Fibroblast of skin of right quadriceps (primary cell): ENCODE measurements around the gene HNRNPA3.
"Not testable (repeated sequence)": the region's sequence is repeated elsewhere in the genome, so short reads cannot be mapped to it uniquely, and the experiment has no call there.

Experiments used
- DNase-seq: peaks from one replicate; pipeline ENCODE4 v3.0.0-alpha.2; 2013

The HNRNPA3 gene

GRCh38 chr2:177188482-177189469 lies 23.8 kb upstream of the HNRNPA3 start:
- DNase-seq, result no peak

GRCh38 chr2:177190941-177191340 lies 21.7 kb upstream of the HNRNPA3 start:
- DNase-seq, result no peak

GRCh38 chr2:177192788-177193187 lies 19.8 kb upstream of the HNRNPA3 start:
- DNase-seq, result no peak

DNA sequence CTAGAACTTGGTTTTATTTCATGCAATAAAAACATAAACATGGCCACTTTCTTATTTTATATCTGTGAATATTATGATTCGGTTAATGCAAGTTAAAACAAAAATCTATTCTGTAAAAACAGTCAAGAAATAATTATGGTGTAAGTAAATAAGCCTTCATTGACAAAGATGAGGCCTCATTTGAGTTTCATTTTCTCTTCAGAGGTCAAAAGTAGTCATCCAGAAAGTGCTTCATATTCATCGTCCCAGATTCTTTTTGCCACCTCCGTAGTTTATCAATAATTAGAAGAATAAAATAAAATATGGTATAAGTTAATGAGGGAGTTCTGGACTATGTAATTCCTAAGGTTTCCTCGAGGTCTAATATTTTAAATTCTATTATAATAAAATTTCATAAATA lies 19.4 kb upstream of the HNRNPA3 start:
- no peak for DNase-seq

- DNase-seq, result no peak
Observed at GRCh38 chr2:177195194-177195593, 17.4 kb upstream of the HNRNPA3 start.

DNA sequence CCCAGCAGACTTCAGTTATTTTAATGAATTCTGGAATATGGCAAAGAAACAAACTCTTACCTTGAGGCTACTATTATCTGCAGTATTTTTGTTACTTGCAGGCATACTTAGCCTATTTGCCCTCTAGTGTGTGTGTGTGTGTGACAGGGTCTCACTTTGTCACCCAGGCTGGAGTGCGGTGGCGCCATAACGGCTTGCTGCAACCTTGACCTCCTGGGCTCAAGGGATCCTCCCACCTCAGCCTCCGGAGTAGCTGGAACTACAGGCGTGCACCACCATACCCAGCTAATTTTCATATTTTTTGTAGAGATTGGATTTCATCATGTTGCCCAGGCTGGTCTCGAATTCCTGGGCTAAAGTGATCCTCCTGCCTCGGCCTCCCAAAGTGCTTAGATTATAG lies 12.2 kb upstream of the HNRNPA3 start:
- DNase-seq, result not testable (repeated sequence)

- DNase-seq, result no peak
Observed at GRCh38 chr2:177201919-177202346, 10.7 kb upstream of the HNRNPA3 start.

- DNase-seq, result no peak
Observed at GRCh38 chr2:177204417-177204816, 8.2 kb upstream of the HNRNPA3 start.

GRCh38 chr2:177207101-177207500 lies 5.5 kb upstream of the HNRNPA3 start:
- DNase-seq, result no peak

DNA sequence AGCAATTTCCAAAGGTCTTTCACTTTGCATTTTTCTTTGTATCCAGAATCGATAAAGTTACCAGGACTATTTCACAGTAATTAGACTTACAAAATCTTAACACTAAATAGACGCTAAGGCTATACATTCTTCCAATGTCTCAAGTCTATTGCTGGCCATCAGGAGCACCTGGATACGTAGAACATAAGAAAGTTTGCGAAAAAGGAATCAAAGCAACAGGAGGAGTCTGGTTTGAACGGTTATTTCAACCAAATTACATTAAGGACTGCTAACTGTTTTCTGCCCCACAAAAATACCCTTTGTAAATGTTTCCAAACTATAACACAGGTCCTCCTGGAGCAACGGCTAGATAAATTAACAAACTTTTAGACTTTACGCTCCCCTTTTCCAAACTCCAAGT lies 1.4 kb upstream of the HNRNPA3 start:
- no peak for DNase-seq

DNA sequence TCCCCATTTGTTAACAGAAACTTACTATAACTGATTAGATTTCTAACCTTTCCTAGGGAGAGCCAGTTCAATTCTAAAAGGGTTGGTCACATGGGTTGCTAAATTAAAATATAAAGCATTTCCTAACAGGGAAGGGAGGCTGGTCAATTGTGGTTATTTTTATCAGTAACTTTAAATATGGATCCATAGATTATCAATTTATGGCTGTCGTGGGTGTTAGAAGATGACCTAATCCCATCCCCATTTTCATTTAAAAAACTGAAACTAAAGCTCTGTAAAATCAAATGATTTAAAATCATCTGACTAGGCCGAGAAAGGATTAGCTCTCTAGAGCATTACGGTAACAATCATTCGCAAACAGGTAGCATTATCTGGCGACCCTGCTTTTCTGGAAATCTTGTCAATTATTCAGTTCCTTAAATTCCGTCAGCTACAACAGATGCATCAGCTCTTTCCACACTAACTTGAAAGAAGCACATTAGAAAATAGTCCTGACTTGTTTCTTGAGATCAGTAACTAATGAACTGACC lies 953 bp upstream of the HNRNPA3 start:
- no peak for DNase-seq

- DNase-seq, result peak; percentile 90
Observed at GRCh38 chr2:177212891-177213856, 580 bp downstream of the HNRNPA3 start.

DNA sequence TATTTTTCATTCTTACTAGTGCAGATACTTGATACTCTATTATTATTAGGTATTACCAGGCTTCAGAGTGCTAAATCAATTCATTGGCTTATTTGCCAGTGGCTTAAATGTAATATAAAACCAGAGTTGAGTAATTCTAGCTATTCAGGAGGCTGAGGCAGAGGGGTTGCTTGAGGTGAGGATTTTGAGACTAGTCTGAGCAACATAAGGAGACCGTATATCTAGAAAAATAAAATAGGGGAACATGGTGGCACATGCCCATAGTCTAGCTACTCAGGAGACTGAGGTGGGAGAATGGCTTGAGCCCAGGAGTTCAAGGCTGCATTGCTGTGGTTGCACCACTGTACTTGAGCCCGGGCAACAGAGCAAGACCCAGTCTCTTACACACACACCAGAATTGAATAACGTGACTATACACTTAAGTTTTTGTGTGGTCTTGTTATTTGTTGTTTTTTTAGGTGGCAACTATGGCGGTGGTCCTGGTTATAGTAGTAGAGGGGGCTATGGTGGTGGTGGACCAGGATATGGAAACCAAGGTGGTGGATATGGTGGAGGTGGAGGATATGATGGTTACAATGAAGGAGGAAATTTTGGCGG lies 4.8 kb downstream of the HNRNPA3 start:
- DNase-seq, result no peak

- not testable (repeated sequence) for DNase-seq
Observed at GRCh38 chr2:177219787-177220186, 7.2 kb downstream of the HNRNPA3 start.

- DNase-seq, result no peak
Observed at GRCh38 chr2:177221534-177221933, 8.9 kb downstream of the HNRNPA3 start.

- no peak for DNase-seq
Observed at GRCh38 chr2:177221970-177222369, 9.4 kb downstream of the HNRNPA3 start.

- DNase-seq, result not testable (repeated sequence)
Observed at GRCh38 chr2:177223436-177223835, 10.8 kb downstream of the HNRNPA3 start.

DNA sequence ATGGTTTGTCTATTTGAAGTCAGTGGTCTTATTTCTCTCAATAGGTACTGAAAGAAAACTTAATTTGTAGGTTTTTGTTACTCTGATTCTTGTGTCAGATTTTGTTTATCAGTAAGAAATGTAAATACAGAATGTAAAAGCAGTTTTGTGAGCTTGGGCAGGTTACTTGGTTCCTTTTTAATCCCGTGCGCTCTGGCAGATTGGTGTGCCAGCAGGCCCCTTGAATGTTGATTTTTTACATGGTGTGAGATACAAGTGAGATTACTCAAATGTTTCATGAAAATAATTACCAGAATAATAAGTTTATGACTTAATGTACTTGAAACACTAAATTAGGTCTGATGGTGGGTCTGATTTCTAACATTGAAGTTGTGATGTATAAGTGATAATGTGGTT lies 13.4 kb downstream of the HNRNPA3 start:
- DNase-seq, result no peak

DNA sequence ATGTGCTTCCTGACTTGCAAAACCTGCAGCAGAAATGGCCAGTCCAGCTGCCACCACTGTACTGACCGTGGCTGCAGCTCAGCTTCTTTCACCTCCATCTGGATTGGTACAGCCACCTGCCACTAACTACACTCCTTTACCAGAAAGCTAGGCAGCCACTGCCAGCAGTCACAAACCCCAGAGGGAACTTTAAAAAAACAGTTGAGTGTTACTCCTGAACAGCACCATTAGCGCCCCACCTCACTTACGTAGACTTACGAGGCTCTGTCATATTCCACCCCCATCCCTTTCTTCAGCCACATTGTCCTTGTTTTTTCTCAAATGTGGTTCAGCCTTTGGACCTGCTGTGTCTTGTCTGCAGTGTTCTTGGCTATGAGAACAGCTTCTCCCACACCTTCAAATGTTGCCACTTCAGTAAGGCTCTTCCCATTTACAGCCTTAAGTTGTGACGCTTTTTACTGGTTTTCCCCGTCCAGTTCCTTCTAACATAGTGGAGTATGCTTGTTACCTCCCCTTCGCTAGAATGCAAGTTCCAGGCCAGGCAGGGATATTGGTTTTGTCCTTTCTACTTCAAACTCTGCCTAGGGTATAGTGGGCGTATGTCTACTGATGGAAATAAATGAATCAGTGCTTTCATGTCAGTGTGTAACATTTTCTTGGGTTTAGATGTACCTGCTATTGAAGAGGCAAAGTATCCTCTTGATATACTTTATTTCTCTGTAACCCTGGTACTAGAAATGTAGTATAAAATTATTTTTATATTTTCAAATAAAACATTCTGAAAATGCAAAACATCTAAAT lies 17.0 kb downstream of the HNRNPA3 start:
- no peak for DNase-seq

GRCh38 chr2:177231270-177231669 lies 18.7 kb downstream of the HNRNPA3 start:
- no peak for DNase-seq

- no peak for DNase-seq
Observed at GRCh38 chr2:177232098-177232704, 19.6 kb downstream of the HNRNPA3 start.
